GM23338 (cell line): ENCODE measurements around the gene IVL.

ENCODE experiments used
- CTCF ChIP-seq, 2 experiments: fragments of 200-600 bp in 1 of 2; sonication (generic) in 1 of 2; conservative IDR thresholded peaks; 2 replicates each; pipeline versions ENCODE4 v1.5.1 to v1.6.1; 2016 to 2017; ENCODE audit warnings: antibody characterized with exemption in 2 of 2, low read depth in 2 of 2, mild to moderate bottlenecking in 2 of 2, moderate library complexity in 1 of 2
- ETS1 ChIP-seq: IDR thresholded peaks from 2 replicates; pipeline ENCODE4 v1.6.1; 2016; ENCODE audit warnings: antibody characterized with exemption
- EZH2 ChIP-seq: fragments of 200-600 bp; sonication (generic); IDR thresholded peaks from one replicate; pipeline ENCODE4 v1.8.0; 2017; ENCODE audit warnings: antibody characterized with exemption, mild to moderate bottlenecking, low read depth; ENCODE audit not compliant: unreplicated experiment
- EZH2phosphoT487 ChIP-seq: fragments of 200-600 bp; sonication (generic); IDR thresholded peaks from one replicate; pipeline ENCODE4 v1.8.1; 2018; ENCODE audit warnings: antibody characterized with exemption; ENCODE audit not compliant: unreplicated experiment
- POLR2AphosphoS5 ChIP-seq: IDR thresholded peaks from 2 replicates; pipeline ENCODE4 v1.6.1; 2016; ENCODE audit warnings: antibody characterized with exemption, low read depth
- REST ChIP-seq: IDR thresholded peaks from one replicate; pipeline ENCODE4 v1.6.1; 2018; ENCODE audit warnings: antibody characterized with exemption; ENCODE audit not compliant: unreplicated experiment

GRCh38 chr1:152946248-152946647, 37.9 kb downstream of the IVL start:
- no peak for TF ChIP-seq CTCF (conservative IDR thresholded peaks at IDR 0.05; ENCODE audit: low read depth in 2 of 2)
- no peak for TF ChIP-seq EZH2phosphoT487
- no peak for TF ChIP-seq EZH2
- no peak for TF ChIP-seq POLR2AphosphoS5
- TF ChIP-seq REST: no peak
- TF ChIP-seq ETS1: no peak
